ENCODE data around the gene FAM120AOS. TPM values are rescaled to one million over a fixed set of nuclear protein-coding genes. Genes with fewer than 3 reads are reported as not detected.

The FAM120AOS gene
- total RNA-seq, 1 donor from 2014 or later: 40.9 TPM

GRCh38 chr9:93477397-93477796 lies 24.0 kb upstream of the FAM120AOS start:
- Histone ChIP-seq H3K36me3 (no peaks in the 10 kb centered on the region), H3F3A (ENCODE audit: low read depth) (peaks cover 3% of the 10 kb centered on the region), H4K20me1 (ENCODE audit: low read depth) (peaks cover 18% of the 10 kb centered on the region), H3K27me3 (no peaks in the 10 kb centered on the region), H3K9me3 (ENCODE audit: low read depth) (no peaks in the 10 kb centered on the region), H3K4me2 (no peak overlapping the region), H3K27ac (no peak overlapping the region), H2AFZ (replicated peaks) (no peak overlapping the region), H3K4me3 (no peak overlapping the region), H3K79me2 (ENCODE audit: low read depth) (peaks cover 61% of the 10 kb centered on the region), H3K9ac (peak overlapping the region; percentile 7), H3K4me1 (peaks cover 12% of the 10 kb centered on the region)
- peaks cover 18% of the 10 kb centered on the region for H3K36me3 Mint-ChIP-seq
- H3K27me3 Mint-ChIP-seq (ENCODE audit: insufficient read depth, low read depth): peaks cover 2% of the 10 kb centered on the region
- TF ChIP-seq EZH2phosphoT487 (IDR thresholded peaks at IDR 0.05): no peak
- TF ChIP-seq, protein P1, sequence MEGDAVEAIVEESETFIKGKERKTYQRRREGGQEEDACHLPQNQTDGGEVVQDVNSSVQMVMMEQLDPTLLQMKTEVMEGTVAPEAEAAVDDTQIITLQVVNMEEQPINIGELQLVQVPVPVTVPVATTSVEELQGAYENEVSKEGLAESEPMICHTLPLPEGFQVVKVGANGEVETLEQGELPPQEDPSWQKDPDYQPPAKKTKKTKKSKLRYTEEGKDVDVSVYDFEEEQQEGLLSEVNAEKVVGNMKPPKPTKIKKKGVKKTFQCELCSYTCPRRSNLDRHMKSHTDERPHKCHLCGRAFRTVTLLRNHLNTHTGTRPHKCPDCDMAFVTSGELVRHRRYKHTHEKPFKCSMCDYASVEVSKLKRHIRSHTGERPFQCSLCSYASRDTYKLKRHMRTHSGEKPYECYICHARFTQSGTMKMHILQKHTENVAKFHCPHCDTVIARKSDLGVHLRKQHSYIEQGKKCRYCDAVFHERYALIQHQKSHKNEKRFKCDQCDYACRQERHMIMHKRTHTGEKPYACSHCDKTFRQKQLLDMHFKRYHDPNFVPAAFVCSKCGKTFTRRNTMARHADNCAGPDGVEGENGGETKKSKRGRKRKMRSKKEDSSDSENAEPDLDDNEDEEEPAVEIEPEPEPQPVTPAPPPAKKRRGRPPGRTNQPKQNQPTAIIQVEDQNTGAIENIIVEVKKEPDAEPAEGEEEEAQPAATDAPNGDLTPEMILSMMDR (IDR thresholded peaks at IDR 0.05): no peak
- TF ChIP-seq EZH2 (IDR thresholded peaks at IDR 0.05): no peak
- H3K9me3 Mint-ChIP-seq: no peaks in the 10 kb centered on the region
- H3K27ac Mint-ChIP-seq: no peak overlapping the region
- peaks cover 14% of the 10 kb centered on the region for H3K4me1 Mint-ChIP-seq
- H3K4me3 Mint-ChIP-seq: no peak overlapping the region
- no peak for DNase-seq (ENCODE audit: low spot score)

DNA sequence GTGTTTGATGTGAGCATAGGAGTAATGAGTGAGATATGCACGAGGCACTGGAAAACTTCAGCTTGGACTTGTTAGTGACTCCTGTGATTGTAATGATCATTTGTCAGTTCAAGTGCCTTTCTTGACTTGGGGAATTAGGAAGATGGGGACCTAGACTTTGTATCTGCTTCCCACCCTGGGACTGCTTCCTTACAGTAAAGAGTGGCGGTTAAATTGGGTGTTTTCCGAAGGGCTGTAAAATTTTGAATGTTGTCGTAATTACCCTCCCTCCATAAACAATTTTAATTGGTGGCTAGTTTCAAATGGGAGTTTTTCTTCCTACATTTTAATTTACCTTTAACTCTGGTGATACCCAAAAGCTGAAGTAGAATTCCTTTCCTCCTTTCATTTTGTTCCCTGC lies 23.5 kb upstream of the FAM120AOS start:
- no peak for DNase-seq (ENCODE audit: low spot score)
- H3K4me1 Mint-ChIP-seq: peaks cover 14% of the 10 kb centered on the region
- Histone ChIP-seq H3K9ac (no peak overlapping the region), H3K27me3 (no peaks in the 10 kb centered on the region), H3K4me2 (no peak overlapping the region), H4K20me1 (ENCODE audit: low read depth) (peaks cover 18% of the 10 kb centered on the region), H3K79me2 (ENCODE audit: low read depth) (peaks cover 64% of the 10 kb centered on the region), H3F3A (ENCODE audit: low read depth) (peaks cover 3% of the 10 kb centered on the region), H3K27ac (no peak overlapping the region), H3K9me3 (ENCODE audit: low read depth) (no peaks in the 10 kb centered on the region), H3K4me3 (no peak overlapping the region), H3K36me3 (no peaks in the 10 kb centered on the region), H2AFZ (replicated peaks) (no peak overlapping the region), H3K4me1 (peaks cover 12% of the 10 kb centered on the region)
- TF ChIP-seq EZH2phosphoT487 (IDR thresholded peaks at IDR 0.05): no peak
- no peak for TF ChIP-seq EZH2 (IDR thresholded peaks at IDR 0.05)
- TF ChIP-seq, protein P1 (IDR thresholded peaks at IDR 0.05): no peak
- H3K27me3 Mint-ChIP-seq (ENCODE audit: insufficient read depth, low read depth): peaks cover 2% of the 10 kb centered on the region
- H3K36me3 Mint-ChIP-seq: peaks cover 21% of the 10 kb centered on the region
- no peak overlapping the region for H3K27ac Mint-ChIP-seq
- no peak overlapping the region for H3K4me3 Mint-ChIP-seq
- no peaks in the 10 kb centered on the region for H3K9me3 Mint-ChIP-seq

- Mint-ChIP-seq H3K9me3 (no peaks in the 10 kb centered on the region), H3K36me3 (peaks cover 28% of the 10 kb centered on the region), H3K4me1 (peaks cover 14% of the 10 kb centered on the region), H3K4me3 (no peak overlapping the region), H3K27ac (no peak overlapping the region), H3K27me3 (ENCODE audit: insufficient read depth, low read depth) (no peaks in the 10 kb centered on the region)
- Histone ChIP-seq H3K79me2 (ENCODE audit: low read depth) (peaks cover 64% of the 10 kb centered on the region), H3K4me2 (no peak overlapping the region), H3K4me3 (no peak overlapping the region), H3K4me1 (peaks cover 11% of the 10 kb centered on the region), H3F3A (ENCODE audit: low read depth) (peaks cover 3% of the 10 kb centered on the region), H4K20me1 (ENCODE audit: low read depth) (peaks cover 12% of the 10 kb centered on the region), H3K27ac (no peak overlapping the region), H2AFZ (replicated peaks) (no peak overlapping the region), H3K27me3 (no peaks in the 10 kb centered on the region), H3K36me3 (no peaks in the 10 kb centered on the region), H3K9me3 (ENCODE audit: low read depth) (no peaks in the 10 kb centered on the region), H3K9ac (no peak overlapping the region)
- DNase-seq (ENCODE audit: low spot score): no peak
- TF ChIP-seq EZH2 (IDR thresholded peaks at IDR 0.05): no peak
- TF ChIP-seq, protein P1 (IDR thresholded peaks at IDR 0.05): no peak
- TF ChIP-seq EZH2phosphoT487 (IDR thresholded peaks at IDR 0.05): no peak
Measured at GRCh38 chr9:93475856-93476255, 22.5 kb upstream of the FAM120AOS start.

Measured in neural progenitor cell (in vitro differentiated cells).